HL-60 (cell line): Measurements from ENCODE around the gene RALB.

Source experiments
- DNase-seq, 2 experiments: peaks; one replicate each; pipeline ENCODE4 v3.0.0-alpha.2; 2010 to 2020; ENCODE audit warnings: low read depth in 1 of 2, low spot score in 1 of 2
- H3K27ac ChIP-seq: fragments of 250-450 bp; sonication (Bioruptor Pico); replicated peaks from 2 replicates; pipeline ENCODE4 v1.5.1; 2020; ENCODE audit warnings: mild to moderate bottlenecking, moderate library complexity
- H3K27me3 ChIP-seq: fragments of 250-450 bp; sonication (Bioruptor Pico); 2 replicates; pipeline ENCODE4 v1.5.1; 2021; ENCODE audit warnings: mild to moderate bottlenecking, moderate library complexity; ENCODE audit not compliant: insufficient read depth, poor library complexity, severe bottlenecking
- H3K4me3 ChIP-seq: replicated peaks from 2 replicates; pipeline ENCODE4 v1.5.1; 2011; ENCODE audit warnings: mild to moderate bottlenecking, control low read depth, low read length; ENCODE audit not compliant: insufficient read depth
- CTCF ChIP-seq: IDR thresholded peaks from one replicate; pipeline ENCODE4 v1.5.1; 2011; ENCODE audit warnings: low read length, control low read depth, inconsistent platforms; ENCODE audit not compliant: insufficient read depth
- GABPA ChIP-seq: IDR thresholded peaks from 2 replicates; pipeline ENCODE4 v1.6.1; 2012; ENCODE audit warnings: low read depth
- POLR2AphosphoS5 ChIP-seq: IDR thresholded peaks from 2 replicates; pipeline ENCODE4 v1.6.1; 2012; ENCODE audit warnings: low read depth
- SPI1 ChIP-seq: IDR thresholded peaks from 2 replicates; pipeline ENCODE4 v1.6.1; 2012; ENCODE audit warnings: low read depth, mild to moderate bottlenecking, borderline replicate concordance
- TF ChIP-seq, protein P1 (sequence below): IDR thresholded peaks from 2 replicates; pipeline ENCODE4 v1.6.1; 2012; ENCODE audit warnings: low read depth; ENCODE audit not compliant: insufficient replicate concordance

Gene RALB

DNA sequence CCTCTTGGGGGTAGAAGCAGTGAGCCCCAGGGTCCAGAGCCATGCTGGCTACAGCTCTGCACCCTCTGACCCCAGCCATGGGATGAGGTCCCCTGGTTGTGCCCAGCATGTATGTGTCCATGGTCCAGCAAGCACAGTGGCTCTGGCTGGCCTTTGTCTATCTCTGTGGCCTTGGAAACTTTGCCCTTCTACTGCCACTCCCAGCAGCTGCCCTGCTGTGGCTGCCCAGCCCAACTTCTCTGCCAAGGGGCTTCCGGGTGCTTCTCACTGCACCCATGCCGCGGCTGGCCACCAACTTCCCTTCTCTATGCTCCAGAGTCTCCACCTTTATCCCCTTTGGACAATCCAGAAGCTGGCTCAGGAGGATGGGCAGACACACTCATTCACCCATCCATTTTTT, 48.2 kb upstream of the RALB start:
- no peak for DNase-seq
- Histone ChIP-seq H3K27me3 (no peaks in the 10 kb centered on the region), H3K27ac (no peak overlapping the region), H3K4me3 (no peak overlapping the region)
- TF ChIP-seq SPI1 (no peak), GABPA (no peak), POLR2AphosphoS5 (no peak), CTCF (no peak)
- TF ChIP-seq, protein P1, sequence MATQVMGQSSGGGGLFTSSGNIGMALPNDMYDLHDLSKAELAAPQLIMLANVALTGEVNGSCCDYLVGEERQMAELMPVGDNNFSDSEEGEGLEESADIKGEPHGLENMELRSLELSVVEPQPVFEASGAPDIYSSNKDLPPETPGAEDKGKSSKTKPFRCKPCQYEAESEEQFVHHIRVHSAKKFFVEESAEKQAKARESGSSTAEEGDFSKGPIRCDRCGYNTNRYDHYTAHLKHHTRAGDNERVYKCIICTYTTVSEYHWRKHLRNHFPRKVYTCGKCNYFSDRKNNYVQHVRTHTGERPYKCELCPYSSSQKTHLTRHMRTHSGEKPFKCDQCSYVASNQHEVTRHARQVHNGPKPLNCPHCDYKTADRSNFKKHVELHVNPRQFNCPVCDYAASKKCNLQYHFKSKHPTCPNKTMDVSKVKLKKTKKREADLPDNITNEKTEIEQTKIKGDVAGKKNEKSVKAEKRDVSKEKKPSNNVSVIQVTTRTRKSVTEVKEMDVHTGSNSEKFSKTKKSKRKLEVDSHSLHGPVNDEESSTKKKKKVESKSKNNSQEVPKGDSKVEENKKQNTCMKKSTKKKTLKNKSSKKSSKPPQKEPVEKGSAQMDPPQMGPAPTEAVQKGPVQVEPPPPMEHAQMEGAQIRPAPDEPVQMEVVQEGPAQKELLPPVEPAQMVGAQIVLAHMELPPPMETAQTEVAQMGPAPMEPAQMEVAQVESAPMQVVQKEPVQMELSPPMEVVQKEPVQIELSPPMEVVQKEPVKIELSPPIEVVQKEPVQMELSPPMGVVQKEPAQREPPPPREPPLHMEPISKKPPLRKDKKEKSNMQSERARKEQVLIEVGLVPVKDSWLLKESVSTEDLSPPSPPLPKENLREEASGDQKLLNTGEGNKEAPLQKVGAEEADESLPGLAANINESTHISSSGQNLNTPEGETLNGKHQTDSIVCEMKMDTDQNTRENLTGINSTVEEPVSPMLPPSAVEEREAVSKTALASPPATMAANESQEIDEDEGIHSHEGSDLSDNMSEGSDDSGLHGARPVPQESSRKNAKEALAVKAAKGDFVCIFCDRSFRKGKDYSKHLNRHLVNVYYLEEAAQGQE = no peak

DNA sequence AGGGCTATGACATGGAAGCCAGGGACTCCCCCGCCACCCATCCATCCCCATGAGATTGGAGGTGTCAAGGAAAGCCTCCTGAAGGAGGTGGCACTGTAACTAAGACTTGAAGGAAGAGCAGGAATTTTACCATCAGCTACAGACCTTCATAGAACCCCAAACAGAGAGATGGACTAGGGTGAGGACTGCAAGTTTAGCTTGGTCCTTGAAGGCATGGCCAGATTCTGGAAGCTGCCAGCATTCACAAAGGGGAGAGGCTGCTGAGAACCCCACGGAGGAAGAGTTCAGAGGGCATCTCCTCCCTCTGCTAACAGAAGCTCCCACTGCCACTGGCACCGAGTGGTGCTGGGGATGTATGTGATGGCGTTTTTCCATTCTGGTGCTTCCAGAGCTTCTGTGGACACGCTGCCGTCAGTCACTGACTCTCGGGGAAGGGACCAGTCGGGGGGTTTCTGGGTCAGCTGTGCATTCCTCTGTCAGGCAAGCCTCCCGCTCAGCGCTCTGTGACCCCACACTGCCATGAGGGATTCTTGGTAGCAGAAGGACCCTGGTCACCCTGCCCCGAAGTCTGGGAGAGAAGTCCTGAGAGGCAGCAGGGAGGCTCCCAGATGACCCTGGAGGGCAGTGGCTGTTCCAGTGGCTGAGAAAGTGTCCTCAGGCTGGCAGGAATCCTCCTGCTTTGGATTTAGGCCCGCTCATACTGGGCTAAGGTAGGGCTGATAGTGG, 47.5 kb upstream of the RALB start:
- no peak for TF ChIP-seq CTCF
- TF ChIP-seq, protein P1 = no peak
- TF ChIP-seq POLR2AphosphoS5 = no peak
- TF ChIP-seq SPI1 = no peak
- TF ChIP-seq GABPA = no peak
- no peaks in the 10 kb centered on the region for H3K27me3 ChIP-seq
- no peak overlapping the region for H3K27ac ChIP-seq
- no peak overlapping the region for H3K4me3 ChIP-seq
- DNase-seq = no peak

DNA sequence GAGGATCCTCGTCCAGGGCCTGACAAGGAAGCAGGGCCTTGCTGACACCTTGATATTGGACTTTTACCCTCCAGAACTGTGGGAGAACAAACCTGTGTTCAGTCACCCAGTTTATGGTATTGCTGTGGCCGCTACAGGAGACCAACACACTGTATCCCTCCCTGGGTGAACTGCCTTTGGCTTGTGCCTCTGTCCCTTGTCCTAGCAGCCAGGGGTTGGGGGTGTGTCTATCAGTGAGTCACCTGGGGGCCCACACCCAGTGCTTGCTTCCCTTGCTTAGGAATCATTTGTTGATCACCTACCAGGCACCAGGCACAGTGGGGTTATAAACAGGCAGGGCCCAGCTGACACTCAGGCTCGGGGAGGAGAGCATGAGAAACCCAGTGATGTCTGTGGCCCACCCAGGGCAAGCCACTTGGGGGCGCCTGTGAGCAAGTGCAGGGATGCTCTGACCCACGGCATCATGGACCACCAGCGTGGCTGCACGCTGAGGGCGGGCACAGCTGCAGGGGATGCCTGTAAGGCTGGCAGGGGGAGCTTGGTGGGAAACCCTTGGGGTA, 46.5 kb upstream of the RALB start:
- Histone ChIP-seq H3K27ac (no peak overlapping the region), H3K27me3 (no peaks in the 10 kb centered on the region), H3K4me3 (no peak overlapping the region)
- TF ChIP-seq GABPA (no peak), POLR2AphosphoS5 (no peak)
- no peak for DNase-seq

DNA sequence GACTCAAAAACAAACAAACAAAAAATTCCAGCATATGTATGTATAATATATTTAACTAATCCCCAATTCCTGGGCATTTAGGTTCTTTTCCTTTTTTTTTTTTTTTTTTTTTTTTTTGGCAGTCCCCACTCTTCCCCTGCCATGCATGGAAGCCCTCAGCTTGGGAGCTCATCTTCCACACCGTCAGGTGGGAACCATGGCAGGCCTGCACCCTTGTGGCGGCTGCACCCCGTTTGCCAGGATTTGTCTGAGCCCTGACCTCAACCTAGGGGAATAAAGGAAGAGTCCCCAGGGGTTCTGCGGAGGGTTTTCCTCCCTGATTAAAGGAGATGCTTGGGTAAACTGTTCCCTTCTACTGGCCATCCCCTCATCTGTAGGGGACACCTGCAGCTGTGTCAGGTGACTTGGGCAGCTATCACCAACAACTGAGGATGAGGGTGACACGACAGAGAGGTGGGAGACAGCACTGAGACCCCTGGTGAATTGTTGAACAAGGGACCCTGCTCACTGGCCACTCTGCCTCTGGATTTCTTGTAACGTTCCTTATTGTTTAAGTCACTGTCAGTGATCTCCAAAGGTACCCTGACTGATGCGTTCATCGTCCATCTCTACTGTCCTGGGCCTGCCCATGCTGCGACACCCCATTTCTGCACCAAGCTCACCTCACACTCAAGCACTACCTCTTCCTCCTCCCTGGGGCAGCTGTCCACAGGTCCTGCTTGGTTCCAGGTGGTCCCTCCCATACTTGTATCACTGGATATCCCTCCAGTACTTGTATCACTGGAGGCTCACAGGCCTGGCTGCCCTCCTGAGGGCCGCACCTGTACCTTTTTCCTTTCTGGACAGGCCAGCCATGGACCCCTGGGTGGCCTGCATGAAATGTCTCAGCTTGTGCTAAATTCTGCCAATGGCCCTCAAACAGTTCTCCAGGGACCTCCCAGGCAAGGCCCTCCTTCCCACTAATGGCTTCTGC, 44.0 kb upstream of the RALB start:
- no peak for TF ChIP-seq SPI1
- no peak for TF ChIP-seq GABPA
- TF ChIP-seq CTCF = no peak
- TF ChIP-seq, protein P1 = no peak
- no peak for TF ChIP-seq POLR2AphosphoS5
- Histone ChIP-seq H3K27me3 (no peaks in the 10 kb centered on the region), H3K27ac (no peak overlapping the region), H3K4me3 (no peak overlapping the region)
- DNase-seq = no peak
